CMK (cell line): ENCODE results near the gene WIPI1.
"Not testable (repeated sequence)": the region's sequence is repeated elsewhere in the genome, so short reads cannot be mapped to it uniquely, and the experiment has no call there.

ENCODE experiments used
- DNase-seq: peaks from one replicate; pipeline ENCODE4 v3.0.0-alpha.2; 2010; ENCODE audit warnings: low read depth

Gene WIPI1

DNA sequence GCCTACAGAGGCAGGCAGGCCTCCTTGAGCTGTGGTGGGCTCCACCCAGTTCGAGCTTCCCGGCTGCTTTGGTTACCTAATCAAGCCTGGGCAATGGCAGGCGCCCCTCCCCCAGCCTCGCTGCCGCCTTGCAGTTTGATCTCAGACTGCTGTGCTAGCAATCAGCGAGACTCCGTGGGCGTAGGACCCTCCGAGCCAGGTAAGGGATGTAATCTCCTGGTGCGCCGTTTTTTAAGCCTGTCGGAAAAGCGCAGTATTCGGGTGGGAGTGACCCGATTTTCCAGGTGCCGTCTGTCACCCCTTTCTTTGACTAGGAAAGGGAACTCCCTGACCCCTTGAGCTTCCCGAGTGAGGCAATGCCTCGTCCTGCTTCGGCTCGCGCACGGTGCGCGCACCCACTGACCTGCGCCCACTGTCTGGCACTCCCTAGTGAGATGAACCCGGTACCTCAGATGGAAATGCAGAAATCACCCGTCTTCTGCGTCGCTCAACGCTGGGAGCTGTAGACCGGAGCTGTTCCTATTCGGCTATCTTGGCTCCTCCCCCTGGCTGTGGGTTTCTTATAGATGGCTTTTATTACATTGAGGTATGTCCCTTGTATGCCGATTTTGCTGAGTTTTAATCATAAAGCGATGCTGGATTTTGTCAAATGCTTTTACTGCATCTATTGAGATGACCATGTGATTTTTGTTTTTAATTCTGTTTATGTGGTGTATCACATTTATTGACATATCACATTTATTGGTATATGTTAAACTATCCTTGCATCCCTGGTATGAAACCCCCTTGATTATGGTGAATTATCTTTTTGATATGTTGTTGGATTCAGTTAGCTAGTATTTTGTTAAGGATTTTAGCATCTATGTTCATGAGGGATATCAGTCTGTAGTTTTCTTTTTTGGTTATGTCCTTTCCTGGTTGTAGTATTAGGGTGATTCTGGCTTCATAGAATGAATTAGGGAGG is 43.4 kb downstream of the WIPI1 start:
- DNase-seq: not testable (repeated sequence)

DNA sequence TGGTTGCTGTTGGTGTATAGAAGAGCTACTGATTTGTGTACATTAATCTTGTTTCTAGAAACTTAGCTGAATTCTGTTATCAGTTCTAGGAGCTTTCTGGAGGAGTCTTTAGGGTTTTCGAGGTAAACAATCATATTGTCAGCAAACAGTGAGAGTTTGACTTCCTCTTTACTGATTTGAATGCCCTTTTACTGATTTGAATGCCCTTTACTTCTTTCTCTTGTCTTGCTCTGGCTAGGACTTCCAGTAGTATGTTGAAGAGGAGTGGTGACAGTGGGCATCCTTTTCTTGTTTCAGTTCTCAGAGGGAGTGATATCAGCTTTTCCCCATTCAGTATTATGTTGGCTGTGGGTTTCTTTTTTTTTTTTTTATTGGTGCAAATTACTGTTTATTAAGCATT is 49.6 kb downstream of the WIPI1 start:
- not testable (repeated sequence) for DNase-seq

DNA sequence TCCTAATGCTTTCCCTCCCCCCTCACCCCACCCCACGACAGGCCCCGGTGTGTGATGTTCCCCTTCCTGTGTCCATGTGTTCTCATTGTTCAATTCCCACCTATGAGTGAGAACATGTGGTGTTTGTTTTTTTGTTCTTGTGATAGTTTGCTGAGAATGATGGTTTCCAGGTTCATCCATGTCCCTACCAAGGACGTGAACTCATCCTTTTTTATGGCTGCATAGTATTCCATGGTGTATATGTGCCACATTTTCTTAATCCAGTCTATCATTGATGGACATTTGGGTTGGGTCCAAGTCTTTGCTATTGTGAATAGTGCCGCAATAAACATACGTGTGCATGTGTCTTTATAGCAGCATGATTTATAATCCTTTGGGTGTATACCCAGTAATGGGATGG is 53.5 kb downstream of the WIPI1 start:
- not testable (repeated sequence) for DNase-seq

DNA sequence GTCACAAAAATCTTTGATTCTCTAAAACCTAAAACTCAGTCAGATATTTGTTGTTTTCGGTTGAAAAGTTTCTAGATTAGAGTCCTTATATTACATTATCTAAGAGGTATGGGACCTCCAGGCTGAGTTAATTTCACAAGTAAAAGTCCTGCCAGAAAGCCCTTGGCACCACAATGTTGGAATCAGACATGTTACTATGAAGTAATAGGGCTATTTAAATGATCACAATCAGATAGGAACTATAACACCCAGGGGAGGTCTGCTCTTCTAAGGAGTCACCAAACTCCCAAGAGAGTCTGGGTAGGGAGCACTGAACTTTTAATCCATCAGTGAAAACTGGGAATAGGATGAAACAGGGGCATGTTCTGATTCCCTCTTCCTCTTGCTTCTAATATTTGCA is 54.2 kb downstream of the WIPI1 start:
- DNase-seq: no peak

DNA sequence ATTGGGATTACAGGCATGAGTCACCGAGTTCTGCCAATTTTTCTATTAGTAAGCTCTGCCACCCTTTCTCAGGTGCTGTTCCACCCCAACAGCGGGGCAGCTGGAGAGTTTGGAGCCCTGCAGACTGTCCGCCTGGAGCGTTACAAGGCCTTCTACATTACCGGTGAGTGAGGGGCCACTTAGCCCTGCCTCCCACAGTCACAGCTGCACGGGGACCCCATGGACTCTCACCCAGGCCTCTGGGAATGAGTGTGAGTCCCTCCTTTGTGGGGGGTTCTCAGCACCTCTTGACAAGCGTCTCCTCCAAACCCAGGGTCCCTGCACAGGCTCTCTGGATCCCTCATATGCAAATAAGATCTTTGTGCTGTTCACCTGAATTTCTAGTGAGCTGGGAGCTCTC is 56.0 kb downstream of the WIPI1 start:
- no peak for DNase-seq

DNA sequence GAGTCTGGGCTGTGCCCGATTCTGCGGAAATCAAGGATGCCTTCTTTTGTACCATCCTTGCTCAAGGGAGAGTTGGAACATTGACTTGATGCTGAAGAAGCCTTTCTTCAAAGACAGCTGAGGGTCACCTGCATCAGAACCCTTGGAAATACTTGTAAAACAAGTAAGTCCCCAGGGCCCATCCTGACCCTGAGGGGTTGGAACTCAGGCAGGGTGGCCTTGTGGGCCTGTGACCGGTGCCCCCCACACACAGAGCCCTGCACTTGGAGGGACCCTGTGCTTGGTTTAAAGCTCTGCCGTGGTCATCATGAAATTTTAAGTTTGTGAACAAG is 56.9 kb downstream of the WIPI1 start:
- no peak for DNase-seq

DNA sequence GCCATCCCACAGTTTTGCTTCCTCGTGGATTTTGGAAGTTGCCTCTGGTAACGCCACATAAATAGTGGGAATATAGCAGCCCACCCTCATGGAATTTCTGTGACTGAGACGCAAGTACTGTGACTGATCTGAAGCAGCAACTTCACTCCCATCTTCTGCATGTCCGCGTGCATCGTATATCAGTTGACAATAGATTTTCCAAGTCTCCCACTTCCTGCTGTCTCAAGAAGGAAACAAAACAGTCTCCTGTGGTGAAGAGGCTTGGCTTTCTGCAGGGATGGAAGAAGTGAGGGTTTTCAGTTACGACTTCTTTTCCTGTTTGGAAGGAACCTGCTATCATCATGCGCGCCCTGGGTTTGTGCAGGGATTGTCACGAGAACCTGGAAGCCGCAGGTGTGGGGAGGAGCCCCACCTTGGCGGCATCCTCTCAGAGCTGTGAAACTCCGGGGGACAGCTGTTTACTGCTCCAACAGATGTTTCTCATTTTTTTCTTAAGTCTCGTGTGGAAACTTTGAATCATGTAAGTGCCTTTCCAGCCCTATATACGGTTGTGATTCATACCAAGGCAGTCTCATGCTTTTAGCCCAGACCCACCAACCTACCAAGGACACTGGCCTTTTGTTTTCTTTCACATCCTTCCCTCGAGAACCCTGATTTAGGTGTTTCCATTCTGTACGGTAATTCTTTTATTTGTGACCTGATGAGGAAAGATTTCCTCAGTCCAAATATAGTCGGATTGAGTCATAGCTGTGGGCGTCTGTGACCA is 57.5 kb downstream of the WIPI1 start:
- no peak for DNase-seq

- DNase-seq: peak; percentile 31
These were observed 58.3 kb downstream of the WIPI1 start for GRCh38 chr17:68398691-68399637.

DNA sequence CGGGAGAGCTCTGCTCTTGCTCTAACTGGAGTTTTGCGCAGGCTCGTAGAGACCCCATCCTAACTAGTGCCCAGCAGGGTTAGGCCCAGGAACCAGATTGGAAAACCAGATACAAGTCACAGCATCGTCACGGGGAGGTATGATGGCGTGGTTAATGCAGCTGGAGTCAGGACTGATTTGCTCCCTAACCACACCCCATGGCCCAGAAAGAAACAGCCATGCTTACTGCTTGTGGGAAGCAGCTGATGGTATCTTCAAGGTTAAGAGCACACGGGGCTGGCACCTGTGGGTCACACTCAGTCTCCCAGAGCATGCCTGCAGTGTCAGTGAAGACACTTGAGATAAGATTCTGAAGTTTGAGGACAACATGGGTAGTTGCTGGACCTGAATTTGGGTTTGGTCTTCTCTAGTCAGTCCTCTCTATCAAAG is 60.2 kb downstream of the WIPI1 start:
- no peak for DNase-seq

DNA sequence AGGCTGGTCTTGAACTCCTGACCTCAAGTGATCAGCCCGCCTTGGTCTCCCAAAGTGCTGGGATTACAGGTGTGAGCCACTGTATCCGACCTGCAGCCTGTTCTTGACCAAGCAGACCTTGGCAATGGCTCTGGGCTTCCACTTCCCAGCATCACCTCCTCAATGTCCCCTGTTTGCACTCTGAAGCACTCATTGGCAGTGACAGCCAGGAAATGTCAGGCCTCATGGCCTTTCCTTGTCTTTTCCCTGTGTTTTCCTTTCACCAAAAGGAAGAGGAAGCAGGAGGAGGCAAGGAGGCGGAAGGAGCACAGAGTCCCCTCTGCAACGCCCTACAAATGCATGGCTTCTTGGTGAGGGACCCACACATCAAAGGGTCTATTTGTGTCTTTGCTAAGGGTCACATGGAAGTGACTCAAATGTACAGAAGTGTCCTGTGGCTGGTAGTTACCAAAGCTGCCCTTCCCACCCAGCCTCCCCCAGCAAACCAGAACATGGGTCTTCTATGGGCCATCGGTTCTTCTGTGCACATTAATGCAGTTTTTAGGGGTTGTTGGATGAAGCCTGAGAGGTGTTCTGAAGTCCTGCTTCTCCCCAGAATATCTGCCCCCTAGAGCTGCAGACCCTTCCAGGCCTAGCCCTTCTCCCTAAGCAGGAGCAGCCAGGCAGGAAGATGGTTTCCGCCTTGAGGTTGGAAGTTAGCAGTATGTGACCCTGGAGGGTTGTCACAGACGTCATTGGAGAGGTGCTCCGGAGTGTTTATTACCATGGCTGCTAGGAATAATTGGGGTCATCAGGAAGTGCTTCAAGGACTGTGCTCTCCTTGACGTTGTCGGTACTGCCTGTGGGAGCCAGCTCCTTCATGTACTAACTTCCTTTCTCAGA is 60.8 kb downstream of the WIPI1 start:
- no peak for DNase-seq

DNA sequence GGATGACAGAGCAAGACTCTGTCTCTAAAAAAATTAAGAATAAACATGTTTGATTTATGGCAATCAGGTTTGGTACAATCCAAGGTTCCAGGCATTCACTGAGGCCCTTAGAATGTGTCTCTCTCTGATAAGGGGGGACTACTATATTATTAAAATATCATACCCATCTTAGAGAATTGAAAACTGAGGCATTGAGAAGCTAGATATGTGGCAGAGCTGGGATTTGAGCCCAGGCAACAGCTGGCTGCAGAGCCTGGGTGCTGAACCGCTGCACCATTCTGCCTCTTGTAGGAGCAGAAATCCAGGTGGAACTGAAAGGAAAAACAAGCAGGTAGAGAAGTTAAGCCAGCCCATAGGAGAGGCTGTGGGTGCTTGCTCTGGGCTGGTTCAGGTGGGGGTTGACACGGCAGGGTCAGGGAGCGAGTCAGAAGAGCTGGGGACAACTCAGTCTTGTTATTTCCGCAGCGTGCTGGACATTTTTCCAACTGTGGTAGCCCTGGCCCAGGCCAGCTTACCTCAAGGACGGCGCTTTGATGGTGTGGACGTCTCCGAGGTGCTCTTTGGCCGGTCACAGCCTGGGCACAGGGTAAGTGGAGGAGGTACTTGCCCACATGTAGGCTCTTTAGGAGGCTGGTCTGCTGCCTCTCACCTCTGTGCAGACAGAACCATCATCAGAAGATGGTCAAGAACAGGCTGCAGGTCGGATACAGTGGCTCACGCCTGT is 62.5 kb downstream of the WIPI1 start:
- DNase-seq: no peak

GRCh38 chr17:68391561-68392268 is 65.6 kb downstream of the WIPI1 start:
- DNase-seq: no peak

GRCh38 chr17:68390888-68391545 is 66.3 kb downstream of the WIPI1 start:
- DNase-seq: no peak

DNA sequence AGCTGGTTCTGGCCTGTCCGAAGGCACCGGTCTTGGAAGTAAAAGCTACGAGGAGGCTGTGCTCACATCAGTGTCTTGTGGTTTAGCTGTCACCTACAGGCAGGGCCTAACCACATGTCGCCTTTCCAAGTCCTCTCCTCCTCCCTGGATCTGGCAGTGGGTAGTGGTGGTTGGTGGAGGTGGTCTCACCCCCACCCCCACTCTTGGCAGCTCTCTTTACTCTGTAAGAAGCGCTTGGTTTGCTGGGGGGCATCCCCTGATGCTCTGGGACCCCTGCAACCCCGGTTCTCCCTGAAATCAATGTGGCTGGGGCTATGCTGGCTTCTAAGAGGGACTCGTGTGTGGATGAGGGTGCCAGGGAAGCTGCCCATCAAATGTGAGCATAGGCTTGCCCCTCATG is 68.3 kb downstream of the WIPI1 start:
- DNase-seq: no peak

- DNase-seq: no peak
These were observed 69.7 kb downstream of the WIPI1 start for GRCh38 chr17:68387435-68388218.

DNA sequence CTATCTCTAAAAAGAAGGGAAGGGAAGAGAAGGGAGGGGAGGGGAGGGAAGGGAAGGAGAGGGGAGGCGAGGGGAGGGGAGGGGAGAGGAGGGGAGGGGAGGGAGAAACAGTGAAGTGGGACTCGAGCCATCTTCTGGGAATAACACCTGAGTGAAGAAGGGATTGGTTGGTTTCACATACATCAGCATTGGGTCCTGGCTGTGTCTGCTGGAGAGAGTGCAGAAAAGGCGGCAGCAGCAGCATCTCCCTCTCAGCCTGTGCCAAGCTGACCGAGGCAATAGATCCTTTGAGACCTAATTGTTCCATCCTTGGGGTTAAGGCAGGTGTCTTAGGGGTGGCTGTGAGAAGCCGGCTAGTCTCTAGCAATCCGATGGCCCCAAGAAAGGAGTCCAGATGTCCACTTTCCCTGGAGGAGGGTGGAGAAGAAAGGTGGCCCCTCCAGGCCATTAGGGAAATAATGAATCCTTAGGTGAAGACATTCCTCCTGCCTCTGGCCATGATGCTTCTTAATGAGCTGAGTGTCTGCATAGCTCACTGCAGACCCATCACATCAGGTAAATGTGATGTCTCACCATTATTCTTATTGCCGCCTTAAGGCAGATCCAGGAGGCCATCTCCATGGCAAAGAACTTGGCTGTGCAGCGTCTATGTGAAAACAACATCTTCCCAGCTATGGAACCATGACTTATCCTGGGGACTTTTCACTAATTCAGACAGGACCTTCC is 71.6 kb downstream of the WIPI1 start:
- DNase-seq: no peak

DNA sequence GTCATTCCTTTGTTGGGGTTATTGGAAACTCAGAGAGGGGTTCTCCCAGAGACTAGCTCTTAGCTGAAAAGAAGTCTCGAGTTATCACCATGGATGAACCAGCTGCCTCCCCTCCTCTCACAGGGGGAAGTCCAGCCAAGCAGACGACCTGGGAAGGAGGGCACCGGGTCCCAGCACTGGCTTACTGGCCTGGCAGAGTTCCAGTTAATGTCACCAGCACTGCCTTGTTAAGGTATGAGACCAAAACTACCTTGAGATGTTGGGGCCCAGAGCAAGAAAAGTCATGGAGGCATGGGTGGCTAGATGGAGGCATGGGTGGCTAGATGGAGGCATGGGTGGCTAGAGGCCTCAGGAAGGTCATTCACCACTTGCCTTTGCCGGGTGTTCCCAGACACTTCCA is 72.4 kb downstream of the WIPI1 start:
- no peak for DNase-seq

DNA sequence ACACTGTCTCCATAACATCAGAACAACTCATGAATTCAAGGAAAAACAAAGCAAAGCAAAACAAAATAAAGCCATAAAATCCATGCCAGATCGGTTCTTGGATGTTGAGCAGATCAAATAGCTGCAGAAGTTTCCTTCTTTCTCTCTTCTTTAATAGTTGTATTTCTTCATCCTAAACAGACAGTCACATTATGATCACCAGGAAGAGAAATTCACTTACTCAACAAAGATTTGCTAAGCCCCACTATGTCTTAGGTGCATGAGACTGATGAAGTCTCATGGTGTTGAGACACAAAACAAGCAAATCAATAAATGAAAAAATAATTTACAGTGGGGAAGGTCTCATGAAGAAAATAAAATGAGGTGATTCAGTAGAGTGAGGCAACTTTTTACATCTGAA is 72.8 kb downstream of the WIPI1 start:
- DNase-seq: no peak
